EL (cell line): ENCODE data around the gene ATXN1.
A peak's percentile ranks its signal among the peaks of the same experiment; 100 is the strongest.

Source experiments
- DNase-seq: peaks from one replicate; pipeline ENCODE4 v3.0.0-alpha.2; 2016

ATXN1 gene

DNA sequence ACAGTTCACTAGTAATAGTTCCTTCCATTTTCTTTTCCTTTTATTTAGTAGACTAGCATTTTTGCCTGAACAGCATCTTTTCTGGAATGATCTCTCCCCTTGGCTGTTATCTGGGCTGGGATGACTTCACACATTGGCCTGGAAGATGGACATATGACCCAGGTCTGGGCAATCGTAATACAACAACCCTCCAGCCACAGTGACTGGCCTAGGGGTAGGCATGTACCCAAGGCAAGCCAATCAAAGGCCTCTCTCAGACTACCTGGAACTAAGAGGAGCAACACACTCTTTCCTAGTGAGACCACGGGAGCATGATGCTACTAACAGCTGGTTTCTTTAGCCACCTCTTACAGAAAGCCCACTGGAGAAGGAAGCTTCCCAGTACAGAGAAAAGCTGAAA lies 270.6 kb downstream of the ATXN1 start:
- no peak for DNase-seq

DNA sequence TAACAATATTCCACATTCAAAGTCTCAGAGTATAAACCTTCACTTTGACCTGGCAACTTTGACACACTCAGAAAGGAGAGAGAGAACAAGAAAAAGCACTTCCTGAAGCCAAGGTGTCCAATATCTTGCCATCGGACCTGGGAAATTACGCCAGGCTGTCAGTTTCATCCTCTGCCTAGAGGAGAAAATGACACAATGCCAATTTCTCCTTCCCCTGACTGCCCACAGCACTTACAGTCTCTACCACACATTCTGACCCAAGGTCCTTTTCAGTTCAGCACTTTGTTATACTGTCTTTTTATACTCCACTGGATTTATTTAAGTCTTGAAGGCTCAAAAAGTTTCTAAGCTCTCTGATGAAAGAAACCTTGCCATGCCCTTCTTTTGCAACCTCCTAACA lies 272.4 kb downstream of the ATXN1 start:
- no peak for DNase-seq

DNA sequence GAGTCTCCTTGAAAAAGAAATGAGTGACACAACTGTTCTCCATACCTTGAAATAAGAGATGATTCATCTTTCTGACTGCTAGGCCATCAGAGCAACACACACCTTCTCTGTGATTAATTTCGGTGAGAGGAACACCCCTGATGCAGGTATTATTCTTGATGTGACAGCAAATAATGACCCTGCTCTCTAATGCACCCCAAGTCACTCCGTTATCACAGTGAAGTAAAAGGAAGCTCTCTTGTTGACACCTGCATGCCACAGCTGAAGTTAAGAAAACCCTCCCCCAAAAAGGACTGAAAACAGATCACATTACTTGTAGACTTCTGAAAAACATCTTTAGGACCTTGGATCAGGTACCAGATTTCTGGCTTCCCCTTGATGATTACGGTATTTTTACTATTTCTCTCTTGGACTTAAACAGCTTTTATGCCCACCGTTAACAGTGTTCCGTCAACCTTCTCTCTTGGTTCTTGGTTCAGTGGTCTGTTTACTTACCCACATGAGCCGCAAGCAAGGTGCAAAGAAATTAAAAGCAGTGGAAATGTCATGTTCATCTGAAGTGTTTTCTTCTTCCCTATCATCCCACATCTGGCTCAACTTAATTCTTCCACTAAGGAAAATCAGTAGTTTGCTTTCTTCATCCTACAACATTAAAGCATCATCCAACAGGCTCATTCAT lies 273.1 kb downstream of the ATXN1 start:
- no peak for DNase-seq

DNA sequence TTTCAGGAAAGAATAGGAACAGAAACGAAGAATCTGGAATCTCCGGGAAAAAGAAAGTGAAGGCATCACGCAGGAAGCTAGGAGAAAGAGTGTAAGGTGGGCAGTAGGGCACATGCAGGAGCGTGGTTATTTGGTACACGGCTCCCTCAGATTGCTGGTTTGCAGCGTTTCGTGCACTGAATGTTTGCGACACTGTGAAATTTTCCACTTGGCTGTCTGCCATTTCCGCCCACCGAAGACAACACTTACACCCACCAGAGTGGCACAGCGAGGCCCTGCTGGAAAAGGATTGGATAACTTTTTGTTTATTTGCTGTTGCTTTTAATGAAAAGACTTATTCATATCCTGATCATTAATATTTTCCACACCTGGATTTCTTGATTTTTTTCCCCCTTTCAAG lies 274.6 kb downstream of the ATXN1 start:
- no peak for DNase-seq

DNA sequence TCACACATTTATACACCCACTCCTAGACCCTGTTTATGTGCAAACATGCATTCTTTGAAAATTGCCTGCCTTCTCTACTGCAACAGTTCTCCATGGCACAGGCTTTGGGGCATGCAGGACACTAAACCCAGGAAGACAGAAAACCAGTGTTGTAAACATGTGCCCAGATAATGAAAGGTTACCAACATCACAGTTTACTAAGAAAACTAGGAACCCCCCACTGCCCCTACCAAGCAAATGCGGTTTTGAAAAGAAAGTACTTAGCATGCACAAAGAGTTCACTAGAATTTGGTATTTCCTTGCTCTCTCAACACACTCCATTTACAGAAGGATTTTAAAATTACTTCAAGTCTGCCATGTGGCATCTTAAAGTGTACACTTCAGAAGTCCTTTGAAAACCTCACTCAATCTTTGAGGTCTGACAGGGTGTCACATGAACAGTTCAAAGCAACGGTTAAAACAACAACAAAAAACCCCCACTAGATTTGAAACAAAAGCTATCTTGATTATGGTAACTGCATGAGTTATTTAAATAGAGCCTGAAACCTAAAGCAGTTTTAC lies 277.9 kb downstream of the ATXN1 start:
- no peak for DNase-seq

DNA sequence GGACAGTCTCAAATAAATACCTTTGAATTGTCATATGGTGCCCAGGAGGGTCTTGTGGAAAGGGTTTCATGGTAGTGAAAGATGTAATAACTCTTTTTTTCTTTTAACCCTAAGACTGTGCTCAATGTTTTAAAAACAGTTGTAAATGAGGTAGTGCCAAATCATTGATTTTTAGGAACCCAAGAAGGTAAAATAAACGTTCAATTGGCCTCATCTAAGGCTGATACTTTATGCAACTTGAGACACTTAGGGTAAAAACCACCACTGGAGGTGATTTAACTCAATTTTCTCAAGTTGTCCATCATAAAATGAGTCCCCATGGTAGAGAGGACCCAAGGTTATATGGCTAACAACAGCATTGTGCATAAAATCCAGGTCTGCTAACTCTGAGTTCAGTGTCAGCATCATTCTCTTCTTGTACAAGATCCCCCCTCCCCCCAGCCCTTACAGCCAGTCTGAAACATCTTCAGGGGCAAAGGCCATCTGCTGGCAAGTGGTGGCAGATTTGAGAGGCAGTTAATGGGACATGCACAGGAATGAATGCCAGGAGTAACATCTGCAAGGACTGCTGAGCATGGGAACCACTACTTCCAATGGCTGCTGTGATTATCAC lies 278.5 kb downstream of the ATXN1 start:
- no peak for DNase-seq

DNA sequence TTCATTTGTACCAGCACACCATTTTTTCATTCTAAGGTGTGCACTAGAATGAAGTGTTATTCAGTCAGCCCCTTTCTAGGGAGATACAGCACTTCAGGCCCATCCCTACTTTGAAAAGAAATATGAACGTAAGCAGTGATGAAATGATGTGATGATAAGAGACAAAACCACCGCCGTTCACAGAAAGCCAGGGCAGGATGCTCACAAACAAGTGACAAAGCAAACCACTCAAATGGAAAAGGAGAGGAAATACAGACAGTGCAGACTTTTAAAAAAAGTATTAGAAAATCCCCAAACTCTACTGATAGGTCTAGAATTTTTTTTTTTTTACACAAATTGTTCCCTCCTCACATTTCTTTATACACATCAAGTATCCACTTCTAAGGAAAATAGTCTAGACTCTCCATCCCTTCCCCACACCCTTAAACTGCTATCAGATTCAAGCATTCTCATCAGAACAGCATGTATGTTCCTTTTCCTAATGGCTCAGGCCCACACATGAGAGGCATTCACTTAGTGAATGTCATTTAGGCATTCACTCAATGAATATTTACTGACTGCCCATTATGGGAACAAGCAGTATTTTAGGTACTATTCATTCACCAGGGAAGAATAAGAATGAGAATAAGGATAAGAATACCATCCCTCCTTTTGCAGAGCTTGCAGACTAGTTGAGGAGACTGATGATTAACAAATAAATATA lies 279.4 kb downstream of the ATXN1 start:
- DNase-seq = no peak

DNA sequence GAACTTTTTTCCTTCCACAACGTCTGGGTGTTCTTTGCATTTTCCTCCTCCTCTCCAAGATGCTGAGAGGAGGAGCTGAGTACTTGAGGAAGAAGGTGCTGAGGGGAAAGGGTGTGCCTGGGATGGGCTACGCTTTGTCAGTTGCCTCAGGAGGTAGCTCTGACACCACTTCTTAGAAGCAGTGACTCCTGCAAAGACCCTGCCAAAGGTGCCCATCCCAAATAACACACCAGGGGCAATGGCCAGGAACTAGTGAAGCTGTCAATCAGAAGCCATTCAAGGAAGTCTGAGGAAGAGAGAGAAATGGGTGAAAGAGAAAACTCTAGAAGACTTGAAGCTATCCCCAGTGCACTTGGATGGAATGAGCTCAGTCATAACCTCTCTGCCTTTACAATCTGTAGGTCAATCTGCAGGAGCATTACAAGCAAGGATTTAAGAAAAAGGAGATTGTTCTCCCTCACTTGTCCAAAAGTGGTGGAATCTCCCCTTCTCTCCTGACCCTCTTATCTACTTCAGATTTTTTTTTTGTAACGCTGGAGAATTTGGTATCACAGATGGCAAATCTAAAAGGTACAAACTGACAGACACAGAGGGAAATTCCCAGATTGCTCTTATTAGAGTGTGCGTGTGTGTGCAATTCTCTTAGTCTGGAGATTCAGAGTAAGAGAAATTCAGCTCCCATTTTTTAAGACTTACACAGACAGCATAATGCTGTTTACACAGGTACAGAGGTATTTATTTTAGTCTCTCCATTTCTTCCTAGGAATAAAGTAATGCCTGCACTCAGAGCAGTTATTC lies 280.3 kb downstream of the ATXN1 start:
- DNase-seq = no peak

DNA sequence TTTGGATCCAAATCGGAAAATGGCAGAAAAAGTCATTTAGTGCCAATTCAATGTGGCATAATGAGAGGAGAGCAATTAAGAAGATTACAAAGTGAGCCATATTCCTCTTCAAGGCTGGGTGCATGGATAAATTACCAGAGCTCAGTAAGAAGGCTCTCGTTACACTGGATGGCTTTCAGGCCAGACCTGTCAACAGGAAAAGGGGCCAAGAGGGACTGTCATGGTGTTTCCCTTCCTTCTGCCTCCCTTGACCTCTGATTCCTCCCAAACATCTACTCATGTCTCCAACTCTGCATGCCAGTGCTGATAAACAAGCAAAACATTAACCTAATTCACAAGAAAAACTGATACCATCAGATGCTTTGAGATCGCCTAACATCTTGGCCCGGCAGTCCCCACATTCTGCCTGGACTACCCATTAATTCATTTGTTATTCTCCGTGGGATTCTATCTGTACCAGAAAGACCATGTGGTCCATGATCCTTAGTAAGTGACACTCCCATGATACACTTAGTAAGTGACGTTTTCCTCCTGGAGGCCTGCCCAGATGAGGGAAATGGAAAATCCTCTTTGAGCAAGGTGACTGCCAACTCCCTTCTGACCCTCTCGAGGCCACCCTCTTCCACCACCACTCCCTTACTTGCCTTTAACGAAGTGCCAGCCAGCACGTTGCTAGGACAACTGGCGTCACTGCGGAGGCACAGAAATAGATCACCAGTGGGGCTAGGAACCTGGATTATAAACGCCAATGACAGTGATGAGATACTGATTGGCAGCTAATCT lies 283.7 kb downstream of the ATXN1 start:
- DNase-seq = no peak

DNA sequence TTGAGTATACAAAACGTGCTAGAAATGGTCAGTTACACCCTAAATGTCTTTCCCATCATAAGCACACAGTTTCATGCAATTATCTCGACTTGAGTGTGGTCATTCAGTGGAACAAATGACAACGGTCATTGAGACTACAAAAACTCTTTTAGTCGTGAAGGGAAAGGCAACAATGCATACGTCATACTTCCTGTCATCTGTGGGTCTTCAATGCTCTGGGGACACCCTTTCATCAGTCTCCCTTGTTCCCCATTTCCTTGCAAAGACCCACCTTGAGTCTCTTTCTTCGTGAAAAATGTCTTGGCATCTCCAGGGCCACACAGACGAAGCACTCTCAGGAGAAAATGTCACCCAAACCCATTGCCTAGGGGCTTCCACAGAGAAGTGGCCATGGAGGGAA lies 284.4 kb downstream of the ATXN1 start:
- DNase-seq = no peak

DNA sequence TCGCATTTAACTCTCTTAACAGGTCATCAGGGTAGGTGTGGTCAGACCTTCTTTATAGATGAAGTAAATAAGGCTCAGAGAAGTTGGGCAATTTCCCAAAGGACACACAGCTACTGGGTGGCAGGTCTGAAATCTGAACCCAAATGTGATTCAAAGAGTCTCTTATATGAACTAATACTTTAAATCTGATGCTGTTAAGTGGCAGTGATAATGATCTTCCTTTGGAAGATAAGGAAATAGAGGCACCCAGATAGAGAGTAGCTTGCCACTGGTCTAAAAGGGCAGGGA lies 285.8 kb downstream of the ATXN1 start:
- no peak for DNase-seq

DNA sequence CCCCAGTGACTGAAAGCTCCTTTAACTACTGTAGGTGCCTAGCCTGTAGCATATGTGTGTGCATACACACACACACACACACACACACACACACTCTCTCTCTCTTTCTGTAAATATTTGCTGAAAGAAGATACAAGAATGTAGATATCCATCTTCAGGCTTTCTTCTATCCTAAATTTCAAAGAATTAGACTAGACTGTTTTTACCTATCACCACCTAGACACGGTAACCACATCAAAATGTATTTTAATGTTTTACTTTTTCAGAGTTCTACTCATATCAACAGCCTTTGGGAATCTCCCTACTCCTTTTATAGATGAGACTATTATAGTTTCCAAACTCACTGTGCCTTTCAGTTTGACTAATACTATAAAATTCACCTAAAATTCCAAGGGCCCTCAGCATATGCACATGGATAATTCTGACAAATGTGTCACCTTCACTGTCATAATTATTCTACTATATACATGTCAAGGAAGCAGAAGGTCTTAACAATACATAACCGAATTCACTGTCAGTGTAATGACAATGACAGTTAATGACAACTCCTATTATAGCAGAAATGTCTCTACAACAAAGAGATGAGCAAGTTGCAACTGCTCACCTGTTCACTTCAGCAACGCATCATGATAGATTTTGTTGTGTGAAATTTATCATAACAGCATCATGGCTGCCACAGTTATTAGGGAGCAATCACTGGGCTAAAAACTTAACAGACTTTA lies 286.3 kb downstream of the ATXN1 start:
- no peak for DNase-seq

DNA sequence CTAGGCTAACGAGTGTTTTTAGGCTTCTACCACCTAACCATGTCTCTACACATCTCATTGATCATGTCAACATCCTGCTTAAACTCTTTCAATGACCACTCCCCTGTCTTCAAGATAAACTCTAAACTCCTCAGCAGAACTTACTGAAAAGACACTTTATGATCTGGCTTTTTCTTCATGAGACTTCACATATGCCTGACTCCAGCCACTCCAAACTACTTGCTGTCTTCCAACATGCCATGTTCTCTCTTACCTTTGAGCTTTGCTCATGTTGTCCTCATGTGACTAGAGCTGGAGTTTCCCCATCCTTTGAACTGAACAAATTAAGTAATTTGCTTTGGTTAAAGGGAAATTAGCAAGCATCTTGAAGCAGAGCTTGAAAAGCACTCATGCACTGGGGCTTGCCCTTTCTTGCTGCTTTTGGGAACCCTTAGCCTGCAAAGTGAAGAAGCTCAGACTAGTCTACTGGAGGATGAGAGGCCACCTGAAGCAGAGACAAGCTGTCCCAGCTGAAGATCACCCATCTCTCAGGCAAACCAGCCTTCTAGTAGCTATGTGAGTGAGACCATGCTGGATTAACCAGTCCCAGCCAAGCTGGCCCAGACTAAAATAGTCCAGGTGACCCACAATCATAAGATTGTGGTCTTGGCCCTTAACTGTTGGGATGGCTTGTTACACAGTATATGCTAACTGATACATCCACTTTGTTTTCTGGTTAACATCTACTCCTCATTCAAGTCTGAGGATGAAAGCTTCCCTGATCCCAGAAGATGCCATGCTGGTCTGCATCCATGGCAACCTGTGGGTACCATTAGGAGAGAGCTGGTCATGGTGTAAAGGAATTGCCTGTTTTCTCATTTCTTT lies 287.1 kb downstream of the ATXN1 start:
- no peak for DNase-seq

DNA sequence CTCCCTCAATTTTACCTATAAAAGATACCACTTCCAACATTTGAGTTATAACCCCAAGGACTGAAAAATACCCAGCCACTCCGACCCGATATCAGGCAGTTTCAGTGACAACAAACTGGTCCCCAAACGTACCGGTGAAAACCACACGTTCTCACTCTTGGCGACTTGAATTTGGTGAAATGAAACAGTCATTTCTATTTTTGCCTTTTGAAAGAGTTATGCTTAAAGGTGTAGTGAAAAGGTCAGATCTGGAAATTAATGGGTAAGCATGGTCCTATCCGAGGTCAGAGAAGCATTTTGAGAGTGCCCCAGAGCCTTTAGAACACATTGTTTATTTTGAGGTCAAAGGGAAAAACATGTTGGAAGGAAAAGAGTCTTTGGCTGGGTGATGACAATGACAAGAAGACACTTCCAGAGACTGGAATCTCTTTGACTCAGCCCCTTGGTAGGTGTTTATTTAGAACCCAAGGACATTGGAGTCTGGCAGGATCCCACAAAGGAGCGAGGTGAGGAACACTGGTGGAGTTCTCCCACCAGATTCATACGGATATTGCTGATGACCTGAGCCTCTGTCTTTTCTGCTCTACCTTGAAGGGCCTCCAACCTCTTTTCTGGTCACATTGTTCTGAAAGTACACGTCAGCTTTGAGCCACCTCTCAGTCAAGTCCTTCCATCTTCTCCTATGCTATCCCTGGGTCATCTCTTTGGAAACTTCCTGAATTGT lies 287.9 kb downstream of the ATXN1 start:
- peak; percentile 8 for DNase-seq

DNA sequence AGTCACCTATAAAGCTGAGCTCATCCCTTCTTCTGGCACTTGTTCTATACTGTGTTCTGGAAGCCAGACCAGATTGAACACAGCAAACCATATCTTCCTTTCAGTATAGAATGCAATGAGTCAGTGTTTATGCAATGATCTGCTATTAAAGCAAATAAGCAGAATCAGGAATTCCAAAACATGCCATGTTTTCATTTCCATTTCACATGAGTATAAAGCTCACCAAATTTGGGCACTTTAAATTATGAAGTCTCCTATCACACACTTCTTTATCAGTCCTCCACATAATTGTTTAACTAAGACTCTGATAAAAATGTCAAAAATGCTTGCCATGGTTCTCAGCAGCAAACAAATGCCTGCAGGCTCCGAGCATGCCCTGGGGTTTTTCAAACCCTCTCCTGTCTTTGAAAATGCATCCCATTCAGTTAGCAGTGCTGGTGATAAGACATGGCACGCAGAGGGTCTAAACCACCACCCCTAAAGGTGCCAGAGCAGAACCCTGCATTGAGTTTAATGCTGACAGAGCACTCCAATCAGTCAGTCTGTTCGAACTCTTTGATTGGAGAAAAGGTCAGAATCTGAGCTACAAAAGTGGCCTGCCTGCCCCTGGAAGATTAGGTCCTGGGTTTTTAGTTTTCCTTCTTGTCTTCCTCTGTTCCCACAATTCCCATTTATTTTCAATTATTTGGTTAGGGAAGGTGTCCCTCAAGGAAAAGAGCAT lies 288.8 kb downstream of the ATXN1 start:
- peak; percentile 69 for DNase-seq

DNA sequence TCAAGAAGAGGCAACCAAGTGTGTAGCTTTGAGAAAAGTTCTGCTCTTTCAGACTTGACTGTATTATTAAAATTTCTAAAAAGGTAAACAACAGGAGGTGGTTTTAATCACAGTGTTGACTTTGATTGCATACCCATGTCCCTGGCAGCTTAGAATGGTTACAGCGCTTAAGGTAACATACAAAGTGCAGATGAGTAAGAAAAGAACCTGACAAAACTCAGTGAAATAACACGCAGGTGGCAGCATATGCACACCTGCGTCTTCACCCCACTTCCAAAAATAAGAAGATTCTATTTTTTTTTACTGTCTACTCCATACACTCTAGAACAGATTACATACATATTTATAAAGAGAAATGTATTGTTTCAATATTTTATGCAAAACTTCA lies 289.4 kb downstream of the ATXN1 start:
- DNase-seq = no peak

DNA sequence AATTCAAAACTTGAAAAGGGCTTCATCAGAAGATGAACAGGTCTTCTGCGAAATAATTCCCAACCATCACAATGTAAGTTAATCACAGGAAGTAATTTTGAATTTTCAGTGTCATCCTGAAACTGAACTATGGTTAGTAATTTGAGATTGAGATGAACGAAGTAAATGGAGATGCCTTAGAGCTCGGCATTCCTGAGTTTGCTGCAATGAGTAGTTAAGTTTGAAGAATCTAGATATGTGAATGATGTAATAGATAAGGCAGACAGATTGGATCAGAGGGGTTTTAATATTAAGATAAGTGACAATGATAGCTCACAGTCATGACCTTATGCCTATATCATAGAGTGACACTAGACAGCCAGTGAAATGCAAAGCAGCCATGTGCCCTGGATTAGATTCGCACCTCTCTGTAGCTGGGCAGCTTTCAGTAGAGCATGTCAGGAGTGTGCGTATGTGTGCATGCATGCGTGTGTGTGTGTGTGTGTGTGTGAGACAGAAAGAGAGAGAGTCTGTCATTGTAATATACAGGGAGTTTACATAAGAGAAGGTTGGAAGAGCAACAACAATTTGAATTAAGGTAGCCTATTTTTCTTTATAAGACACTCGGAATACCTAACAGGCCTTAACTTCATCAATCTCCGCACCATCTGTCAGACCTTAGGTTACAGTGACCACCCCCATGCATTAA lies 289.9 kb downstream of the ATXN1 start:
- peak; percentile 17 for DNase-seq

DNA sequence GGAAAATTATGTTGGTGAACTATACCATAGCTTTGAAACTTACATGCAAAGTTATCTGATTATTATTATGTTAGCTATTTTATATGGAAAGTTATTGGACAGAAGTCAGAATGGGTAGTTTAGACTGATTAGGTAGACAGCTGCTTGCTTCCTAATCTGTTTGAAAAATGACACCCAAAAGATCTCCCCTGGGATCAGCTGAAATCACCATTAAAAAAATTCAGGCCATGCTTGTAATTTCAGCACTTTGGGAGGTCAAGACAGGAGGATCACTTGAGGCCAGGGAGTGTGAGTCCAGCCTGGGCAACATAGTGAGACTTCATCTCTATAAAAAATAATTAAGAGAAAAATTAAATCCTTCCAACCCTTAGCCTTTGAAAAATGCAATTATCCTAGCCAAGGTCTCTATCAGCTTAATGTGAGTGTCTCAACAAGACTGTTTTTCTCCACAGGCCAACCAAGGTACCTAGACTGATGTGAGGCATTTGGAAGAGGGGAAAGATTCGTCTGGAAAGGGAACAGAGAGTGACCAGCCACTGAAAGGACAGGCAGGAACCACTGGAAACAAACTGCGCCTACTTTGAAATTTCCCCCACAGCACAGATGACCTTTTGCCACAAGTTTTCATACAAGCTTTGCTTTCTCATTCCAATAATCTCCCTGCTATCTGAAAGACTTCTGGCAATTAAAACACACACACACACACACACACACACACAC lies 290.6 kb downstream of the ATXN1 start:
- DNase-seq = no peak
